HL-60 (cell line): Measurements from ENCODE around the gene MARCHF10.

ENCODE experiments used
- DNase-seq, 2 experiments: peaks; one replicate each; pipeline ENCODE4 v3.0.0-alpha.2; 2010 to 2020; ENCODE audit warnings: low read depth in 1 of 2, low spot score in 1 of 2
- H3K27ac ChIP-seq: fragments of 250-450 bp; sonication (Bioruptor Pico); replicated peaks from 2 replicates; pipeline ENCODE4 v1.5.1; 2020; ENCODE audit warnings: mild to moderate bottlenecking, moderate library complexity
- H3K27me3 ChIP-seq: fragments of 250-450 bp; sonication (Bioruptor Pico); 2 replicates; pipeline ENCODE4 v1.5.1; 2021; ENCODE audit warnings: mild to moderate bottlenecking, moderate library complexity; ENCODE audit not compliant: insufficient read depth, poor library complexity, severe bottlenecking
- H3K4me3 ChIP-seq: replicated peaks from 2 replicates; pipeline ENCODE4 v1.5.1; 2011; ENCODE audit warnings: mild to moderate bottlenecking, control low read depth, low read length; ENCODE audit not compliant: insufficient read depth
- GABPA ChIP-seq: IDR thresholded peaks from 2 replicates; pipeline ENCODE4 v1.6.1; 2012; ENCODE audit warnings: low read depth
- POLR2AphosphoS5 ChIP-seq: IDR thresholded peaks from 2 replicates; pipeline ENCODE4 v1.6.1; 2012; ENCODE audit warnings: low read depth
- REST ChIP-seq: IDR thresholded peaks from 2 replicates; pipeline ENCODE4 v1.6.1; 2012; ENCODE audit warnings: low read depth; ENCODE audit not compliant: insufficient replicate concordance
- SPI1 ChIP-seq: IDR thresholded peaks from 2 replicates; pipeline ENCODE4 v1.6.1; 2012; ENCODE audit warnings: low read depth, mild to moderate bottlenecking, borderline replicate concordance
- TF ChIP-seq, protein P1 (sequence below): IDR thresholded peaks from one replicate; pipeline ENCODE4 v1.5.1; 2011; ENCODE audit warnings: low read length, control low read depth, inconsistent platforms; ENCODE audit not compliant: insufficient read depth

Gene MARCHF10

DNA sequence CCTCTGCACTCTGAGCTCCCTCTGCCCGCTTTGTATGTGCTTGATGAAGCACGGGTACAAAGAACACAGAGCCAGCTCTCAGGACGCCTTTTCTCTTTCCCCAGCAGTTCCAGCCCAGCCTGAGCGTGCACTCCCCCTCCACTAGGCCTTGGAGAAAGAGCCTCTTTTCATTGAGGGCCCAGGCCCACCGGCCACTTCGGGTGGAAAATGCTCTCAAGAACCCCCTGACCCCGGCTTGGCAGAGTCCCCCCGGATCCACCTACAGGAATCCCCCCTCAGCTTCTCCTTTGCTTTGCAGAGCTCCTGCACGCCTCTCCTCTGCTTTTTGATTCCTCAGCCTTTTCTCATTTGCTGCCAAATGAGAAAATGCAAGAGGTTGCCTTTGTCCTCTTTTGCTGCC lies 150.4 kb downstream of the MARCHF10 start:
- no peak overlapping the region for H3K4me3 ChIP-seq
- no peaks in the 10 kb centered on the region for H3K27me3 ChIP-seq
- DNase-seq = no peak
- TF ChIP-seq GABPA (no peak), REST (no peak)
- TF ChIP-seq, protein P1, sequence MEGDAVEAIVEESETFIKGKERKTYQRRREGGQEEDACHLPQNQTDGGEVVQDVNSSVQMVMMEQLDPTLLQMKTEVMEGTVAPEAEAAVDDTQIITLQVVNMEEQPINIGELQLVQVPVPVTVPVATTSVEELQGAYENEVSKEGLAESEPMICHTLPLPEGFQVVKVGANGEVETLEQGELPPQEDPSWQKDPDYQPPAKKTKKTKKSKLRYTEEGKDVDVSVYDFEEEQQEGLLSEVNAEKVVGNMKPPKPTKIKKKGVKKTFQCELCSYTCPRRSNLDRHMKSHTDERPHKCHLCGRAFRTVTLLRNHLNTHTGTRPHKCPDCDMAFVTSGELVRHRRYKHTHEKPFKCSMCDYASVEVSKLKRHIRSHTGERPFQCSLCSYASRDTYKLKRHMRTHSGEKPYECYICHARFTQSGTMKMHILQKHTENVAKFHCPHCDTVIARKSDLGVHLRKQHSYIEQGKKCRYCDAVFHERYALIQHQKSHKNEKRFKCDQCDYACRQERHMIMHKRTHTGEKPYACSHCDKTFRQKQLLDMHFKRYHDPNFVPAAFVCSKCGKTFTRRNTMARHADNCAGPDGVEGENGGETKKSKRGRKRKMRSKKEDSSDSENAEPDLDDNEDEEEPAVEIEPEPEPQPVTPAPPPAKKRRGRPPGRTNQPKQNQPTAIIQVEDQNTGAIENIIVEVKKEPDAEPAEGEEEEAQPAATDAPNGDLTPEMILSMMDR = no peak
- H3K27ac ChIP-seq = no peak overlapping the region

GRCh38 chr17:62657145-62657665 lies 150.9 kb downstream of the MARCHF10 start:
- Histone ChIP-seq H3K27me3 (no peaks in the 10 kb centered on the region), H3K4me3 (no peak overlapping the region), H3K27ac (no peak overlapping the region)
- DNase-seq = no peak
- TF ChIP-seq, protein P1 = no peak
- no peak for TF ChIP-seq SPI1
- TF ChIP-seq POLR2AphosphoS5 = no peak
- TF ChIP-seq GABPA = no peak
- TF ChIP-seq REST = no peak

- H3K4me3 ChIP-seq = no peak overlapping the region
- no peaks in the 10 kb centered on the region for H3K27me3 ChIP-seq
- TF ChIP-seq SPI1 = no peak
- TF ChIP-seq, protein P1 = no peak
- DNase-seq = no peak
- no peak overlapping the region for H3K27ac ChIP-seq
Observed at GRCh38 chr17:62656446-62656845, 151.7 kb downstream of the MARCHF10 start.

DNA sequence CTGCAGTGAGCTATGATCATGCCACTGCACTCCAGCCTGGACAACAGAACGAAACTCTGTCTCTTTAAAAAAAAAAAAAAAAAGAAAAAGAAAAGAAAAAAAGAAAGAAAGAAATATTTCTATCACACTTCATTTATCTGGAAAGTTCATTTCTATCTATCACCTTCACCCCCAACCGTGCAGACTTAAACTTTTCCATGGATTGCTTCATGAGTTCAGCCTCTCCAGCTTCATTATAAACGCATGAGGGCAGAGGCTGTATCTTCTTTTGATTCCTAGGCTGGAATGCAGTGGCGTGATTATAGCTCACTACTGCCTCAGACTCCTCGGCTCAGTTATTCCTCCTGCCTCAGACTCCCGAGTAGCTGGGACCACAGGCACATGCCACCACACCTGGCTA lies 152.5 kb downstream of the MARCHF10 start:
- Histone ChIP-seq H3K27me3 (no peaks in the 10 kb centered on the region), H3K27ac (no peak overlapping the region), H3K4me3 (no peak overlapping the region)
- no peak for DNase-seq
- no peak for TF ChIP-seq REST
- no peak for TF ChIP-seq POLR2AphosphoS5
- TF ChIP-seq GABPA = no peak
- no peak for TF ChIP-seq SPI1
- TF ChIP-seq, protein P1 = no peak
